Neural cell (in vitro differentiated cells): ENCODE data around the gene SEMA3F. TPM values are rescaled to one million over a fixed set of nuclear protein-coding genes. Genes with fewer than 3 reads are reported as not detected.

Source experiments
- H2AFZ ChIP-seq: fragments of 200-600, 300-800 bp; sonication (generic), shearing (Covaris generic); 2 replicates; pipeline ENCODE4 v1.6.0; 2014; ENCODE audit warnings: low read depth, mild to moderate bottlenecking, antibody characterized with exemption, low read length, moderate library complexity
- H3F3A ChIP-seq: fragments of 200-600 bp; shearing (Covaris generic); 2 replicates; pipeline ENCODE4 v1.6.1; 2016; ENCODE audit warnings: mild to moderate bottlenecking, moderate library complexity, mixed read lengths, antibody characterized with exemption, low read length; ENCODE audit not compliant: insufficient read depth, poor library complexity, severe bottlenecking
- H3K27ac ChIP-seq: fragments of 200-600, 300-800 bp; sonication (generic), shearing (Covaris generic); 2 replicates; pipeline ENCODE4 v1.5.1; 2014; ENCODE audit warnings: mild to moderate bottlenecking, low read length, moderate library complexity
- H3K27me3 ChIP-seq: fragments of 300-800, 200-600 bp; sonication (generic), shearing (Covaris generic); 2 replicates; pipeline ENCODE4 v1.6.0; 2014; ENCODE audit warnings: mild to moderate bottlenecking, low read depth, low read length, moderate library complexity; ENCODE audit not compliant: insufficient read depth
- H3K36me3 ChIP-seq: fragments of 300-800, 200-600 bp; sonication (generic), shearing (Covaris generic); 2 replicates; pipeline ENCODE4 v1.5.1; 2014; ENCODE audit warnings: mild to moderate bottlenecking, antibody characterized with exemption, low read length, moderate library complexity; ENCODE audit not compliant: insufficient read depth
- H3K4me2 ChIP-seq: fragments of 300-800, 200-600 bp; sonication (generic), shearing (Covaris generic); 2 replicates; pipeline ENCODE4 v1.6.0; 2014; ENCODE audit warnings: mild to moderate bottlenecking, low read length
- H3K4me3 ChIP-seq: fragments of 300-800, 200-600 bp; sonication (generic), shearing (Covaris generic); 2 replicates; pipeline ENCODE4 v1.5.1; 2014; ENCODE audit warnings: mild to moderate bottlenecking, low read length, moderate library complexity
- H3K79me2 ChIP-seq: fragments of 200-600 bp; shearing (Covaris generic); replicated peaks from 2 replicates; pipeline ENCODE4 v1.6.0; 2014; ENCODE audit warnings: mild to moderate bottlenecking, low read length, moderate library complexity; ENCODE audit not compliant: insufficient read depth
- H3K9ac ChIP-seq: fragments of 300-800, 200-600 bp; sonication (generic), shearing (Covaris generic); 2 replicates; pipeline ENCODE4 v1.6.1; 2016; ENCODE audit warnings: mild to moderate bottlenecking, low read length, mixed read lengths
- H3K9me2 ChIP-seq: fragments of 200-600 bp; shearing (Covaris generic); 2 replicates; pipeline ENCODE4 v1.6.1; 2016; ENCODE audit warnings: mild to moderate bottlenecking, low read length, mixed read lengths; ENCODE audit not compliant: insufficient read depth
- H3K9me3 ChIP-seq: fragments of 200-600, 300-800 bp; sonication (generic), shearing (Covaris generic); 2 replicates; pipeline ENCODE4 v1.6.1; 2016; ENCODE audit warnings: mild to moderate bottlenecking, mixed run types, low read length, moderate library complexity, mixed read lengths
- H4K20me1 ChIP-seq: fragments of 200-600 bp; shearing (Covaris generic); 2 replicates; pipeline ENCODE4 v1.6.1; 2016; ENCODE audit warnings: mild to moderate bottlenecking, mixed run types; ENCODE audit not compliant: insufficient read depth
- CTCF ChIP-seq: fragments of 450-650 bp; IDR thresholded peaks from 2 replicates; pipeline ENCODE4 v1.5.1; 2014; ENCODE audit warnings: antibody characterized with exemption, mild to moderate bottlenecking, moderate library complexity; ENCODE audit not compliant: poor library complexity, severe bottlenecking
- EP300 ChIP-seq: fragments of 450-650 bp; conservative IDR thresholded peaks from 2 replicates; pipeline ENCODE4 v1.6.1; 2014; ENCODE audit warnings: antibody characterized with exemption, mild to moderate bottlenecking, moderate library complexity; ENCODE audit not compliant: poor library complexity, severe bottlenecking
- EZH2 ChIP-seq: fragments of 200-600, 300-800 bp; shearing (Covaris generic), sonication (generic); IDR thresholded peaks from 2 replicates; pipeline ENCODE4 v1.6.1; 2014; ENCODE audit warnings: antibody characterized with exemption, low read length, borderline replicate concordance, mild to moderate bottlenecking; ENCODE audit not compliant: insufficient read depth, poor library complexity, severe bottlenecking
- MXI1 ChIP-seq: fragments of 450-650 bp; conservative IDR thresholded peaks from 2 replicates; pipeline ENCODE4 v1.6.1; 2014; ENCODE audit warnings: antibody characterized with exemption, mild to moderate bottlenecking; ENCODE audit not compliant: poor library complexity, severe bottlenecking
- POLR2AphosphoS5 ChIP-seq: IDR thresholded peaks from 2 replicates; pipeline ENCODE4 v1.6.1; 2012
- RAD21 ChIP-seq: fragments of 450-650 bp; conservative IDR thresholded peaks from 2 replicates; pipeline ENCODE4 v1.6.1; 2014; ENCODE audit warnings: antibody characterized with exemption, mild to moderate bottlenecking, moderate library complexity
- REST ChIP-seq: IDR thresholded peaks from 2 replicates; pipeline ENCODE4 v1.6.1; 2012; ENCODE audit warnings: borderline replicate concordance
- SMC3 ChIP-seq: fragments of 450-650 bp; conservative IDR thresholded peaks from 2 replicates; pipeline ENCODE4 v1.6.1; 2014; ENCODE audit warnings: antibody characterized with exemption, mild to moderate bottlenecking, moderate library complexity; ENCODE audit not compliant: poor library complexity
- TAF1 ChIP-seq: IDR thresholded peaks from 2 replicates; pipeline ENCODE4 v1.6.1; 2012; ENCODE audit warnings: low read depth
- polyA plus RNA-seq: library from polyadenylated mRNA; depleted of rRNA; stranded (reverse); fragments of >200 nt; gene quantifications from 2 replicates; pipeline ENCODE4 v1.2.3, GENCODE V29; 2014

SEMA3F gene
- polyA plus RNA-seq, 1 donor from 2014 or later = 17.0 TPM

GRCh38 chr3:50193286-50193685 lies 38.2 kb downstream of the SEMA3F start:
- TF ChIP-seq EP300 (no peak), CTCF (no peak)
- no peaks in the 10 kb centered on the region for H3K9me3 ChIP-seq
- no peak overlapping the region for H3K9ac ChIP-seq
- H3K4me2 ChIP-seq = no peak overlapping the region
- no peak overlapping the region for H3K4me3 ChIP-seq
- H3K36me3 ChIP-seq = no peaks in the 10 kb centered on the region
- no peak overlapping the region for H3K27ac ChIP-seq
- no peaks in the 10 kb centered on the region for H4K20me1 ChIP-seq
- no peaks in the 10 kb centered on the region for H3K9me2 ChIP-seq
- no peaks in the 10 kb centered on the region for H3K27me3 ChIP-seq
- no peaks in the 10 kb centered on the region for H3F3A ChIP-seq
- no peak overlapping the region for H2AFZ ChIP-seq
- no peaks in the 10 kb centered on the region for H3K79me2 ChIP-seq

GRCh38 chr3:50193746-50194127 lies 38.6 kb downstream of the SEMA3F start:
- Histone ChIP-seq H3K27me3 (no peaks in the 10 kb centered on the region), H3K9ac (no peak overlapping the region), H3K4me3 (no peak overlapping the region), H3K36me3 (no peaks in the 10 kb centered on the region), H2AFZ (no peak overlapping the region), H3K9me3 (no peaks in the 10 kb centered on the region), H3K79me2 (no peaks in the 10 kb centered on the region), H4K20me1 (no peaks in the 10 kb centered on the region), H3K4me2 (no peak overlapping the region), H3K27ac (no peak overlapping the region), H3K9me2 (no peaks in the 10 kb centered on the region), H3F3A (no peaks in the 10 kb centered on the region)
- TF ChIP-seq REST = no peak
- no peak for TF ChIP-seq CTCF
- no peak for TF ChIP-seq POLR2AphosphoS5
- no peak for TF ChIP-seq RAD21
- TF ChIP-seq SMC3 = no peak
- no peak for TF ChIP-seq MXI1
- TF ChIP-seq EP300 = no peak
- no peak for TF ChIP-seq EZH2
- no peak for TF ChIP-seq TAF1
